T-helper 9 cell (primary cell): Measurements from ENCODE around the gene PUDP.

ENCODE experiments used
- DNase-seq: peaks from one replicate; pipeline ENCODE4 v3.0.0-alpha.2; 2020

Gene PUDP

GRCh38 chrX:7146703-7147412, 1.1 kb downstream of the PUDP start:
- no peak for DNase-seq

GRCh38 chrX:7146020-7146702, 1.8 kb downstream of the PUDP start:
- no peak for DNase-seq

- no peak for DNase-seq
Measured at GRCh38 chrX:7145454-7145853, 2.5 kb downstream of the PUDP start.

- DNase-seq = no peak
Measured at GRCh38 chrX:7143941-7144525, 3.9 kb downstream of the PUDP start.

DNA sequence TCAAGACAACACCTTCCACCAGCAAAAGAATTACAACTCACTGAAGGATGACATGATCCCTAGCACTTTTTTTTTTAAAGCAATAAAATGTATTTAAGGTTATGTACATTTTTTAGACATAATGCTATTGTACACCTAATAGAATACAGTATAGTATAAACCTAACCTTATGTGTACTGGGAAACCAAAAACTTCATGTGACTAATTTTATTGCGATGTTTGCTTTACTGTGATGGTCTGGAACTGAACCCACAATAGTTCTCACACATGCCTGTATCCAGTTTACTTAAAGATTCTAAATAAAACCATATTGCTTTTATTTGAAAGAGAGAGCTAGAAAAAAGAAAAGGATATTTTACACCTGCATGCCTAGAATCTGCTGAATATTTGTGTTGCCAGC, 4.9 kb downstream of the PUDP start:
- no peak for DNase-seq

- no peak for DNase-seq
Measured at GRCh38 chrX:7139202-7140081, 8.5 kb downstream of the PUDP start.

GRCh38 chrX:7134981-7135380, 13.0 kb downstream of the PUDP start:
- DNase-seq = no peak

DNA sequence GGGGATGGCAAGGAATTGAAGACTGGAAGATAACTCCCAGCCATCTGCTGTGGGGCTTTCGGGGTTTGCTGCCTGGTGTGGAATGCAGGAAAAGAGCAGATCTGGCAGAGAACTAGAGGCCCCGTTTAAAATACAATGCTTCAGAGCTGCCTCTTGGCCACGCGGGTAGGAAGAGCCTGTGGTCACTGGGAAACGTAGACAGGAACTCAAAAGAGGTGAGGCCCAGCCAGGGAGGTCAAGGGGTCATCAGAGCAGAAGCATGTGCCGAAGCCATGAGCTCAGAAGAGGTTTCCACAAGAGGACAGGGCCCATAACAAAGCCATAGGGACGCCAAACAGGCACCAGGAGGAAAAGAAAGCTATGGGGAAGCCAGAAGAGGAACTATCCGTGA, 14.9 kb downstream of the PUDP start:
- DNase-seq = no peak

DNA sequence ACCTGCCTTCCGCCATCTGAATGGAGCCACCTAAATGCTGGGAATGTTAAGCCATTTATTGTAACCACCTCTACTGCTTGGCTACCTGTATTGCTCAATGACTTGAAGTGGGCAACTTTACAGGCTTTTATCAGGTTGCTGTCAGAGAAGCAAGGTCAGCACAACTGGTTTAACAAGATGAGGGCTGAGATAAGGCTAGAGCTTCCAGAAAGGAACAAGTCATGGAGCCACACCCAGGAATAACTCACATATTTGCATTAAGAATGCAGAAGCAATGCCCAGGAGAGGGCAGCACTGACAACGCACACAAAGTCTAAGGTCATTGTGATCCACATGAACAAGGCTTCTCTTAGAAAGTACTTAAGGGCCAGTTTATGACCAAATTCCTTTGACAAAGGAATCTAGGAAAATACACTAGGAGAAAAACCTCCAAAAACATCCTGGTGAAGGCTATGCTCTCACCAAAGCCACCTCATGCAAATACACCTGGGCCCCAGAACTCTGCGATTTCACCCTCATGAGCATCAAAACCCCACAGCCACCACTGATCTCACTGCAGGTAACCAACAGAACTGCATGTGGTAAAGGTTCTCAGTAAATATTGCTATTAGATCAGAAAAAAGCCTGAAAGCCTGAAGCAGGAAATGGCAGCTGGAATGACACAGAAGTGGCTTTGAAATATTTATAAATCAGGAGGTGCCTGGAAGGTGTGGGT, 15.5 kb downstream of the PUDP start:
- no peak for DNase-seq

DNA sequence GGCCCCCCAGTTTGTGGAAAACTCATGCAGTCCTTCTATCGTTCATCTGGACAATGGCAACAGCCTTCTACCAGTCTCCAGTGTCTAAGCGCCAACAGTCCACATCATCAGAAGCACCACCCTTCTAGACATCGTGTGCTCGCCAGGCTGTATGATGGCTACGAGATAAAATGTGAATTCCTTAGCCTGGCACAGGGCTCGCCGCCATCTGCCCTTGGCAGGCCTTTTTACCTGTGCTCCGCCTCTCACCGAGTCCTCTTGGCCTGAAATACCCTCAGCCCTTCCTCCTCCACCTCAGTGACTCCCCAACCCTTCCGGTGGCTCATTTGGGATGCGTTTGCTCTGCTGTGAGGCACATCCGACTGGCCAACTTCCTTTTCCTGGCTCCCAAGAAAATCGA, 16.3 kb downstream of the PUDP start:
- DNase-seq = no peak

DNA sequence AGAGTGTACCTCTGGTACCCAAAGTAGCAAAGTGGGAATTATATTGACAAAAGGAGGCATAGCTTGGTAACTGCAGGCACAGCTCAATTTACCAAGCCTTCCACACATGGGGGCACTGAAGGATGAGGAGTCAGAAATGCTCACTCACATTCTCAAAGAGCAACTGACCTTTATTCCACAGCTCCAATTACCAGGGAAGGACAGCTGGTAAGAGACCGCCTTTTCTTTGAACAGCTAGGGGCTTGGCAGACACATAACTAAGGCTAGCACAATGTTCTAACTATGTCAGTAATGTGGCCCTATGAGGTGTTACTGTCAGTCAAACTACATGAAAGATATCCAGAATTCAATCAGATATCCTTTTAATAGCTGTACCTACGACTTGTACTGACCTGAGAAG, 20.9 kb downstream of the PUDP start:
- no peak for DNase-seq

DNA sequence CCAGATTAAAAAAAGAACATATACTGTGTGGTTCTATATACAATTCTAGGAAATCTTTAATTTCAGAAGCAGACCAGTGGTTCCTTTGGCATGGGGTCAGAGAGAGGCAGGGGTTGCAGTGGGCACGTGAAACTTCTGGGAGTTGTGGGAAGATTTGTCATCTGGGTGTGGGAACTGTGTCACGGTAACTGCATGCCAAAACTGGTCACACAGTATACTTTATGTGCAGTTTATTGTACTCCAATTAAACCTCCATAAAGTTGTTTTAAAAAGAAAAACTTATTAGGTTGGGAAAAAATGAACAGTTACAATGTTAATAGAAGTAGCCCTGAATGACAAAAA, 27.1 kb downstream of the PUDP start:
- no peak for DNase-seq

DNA sequence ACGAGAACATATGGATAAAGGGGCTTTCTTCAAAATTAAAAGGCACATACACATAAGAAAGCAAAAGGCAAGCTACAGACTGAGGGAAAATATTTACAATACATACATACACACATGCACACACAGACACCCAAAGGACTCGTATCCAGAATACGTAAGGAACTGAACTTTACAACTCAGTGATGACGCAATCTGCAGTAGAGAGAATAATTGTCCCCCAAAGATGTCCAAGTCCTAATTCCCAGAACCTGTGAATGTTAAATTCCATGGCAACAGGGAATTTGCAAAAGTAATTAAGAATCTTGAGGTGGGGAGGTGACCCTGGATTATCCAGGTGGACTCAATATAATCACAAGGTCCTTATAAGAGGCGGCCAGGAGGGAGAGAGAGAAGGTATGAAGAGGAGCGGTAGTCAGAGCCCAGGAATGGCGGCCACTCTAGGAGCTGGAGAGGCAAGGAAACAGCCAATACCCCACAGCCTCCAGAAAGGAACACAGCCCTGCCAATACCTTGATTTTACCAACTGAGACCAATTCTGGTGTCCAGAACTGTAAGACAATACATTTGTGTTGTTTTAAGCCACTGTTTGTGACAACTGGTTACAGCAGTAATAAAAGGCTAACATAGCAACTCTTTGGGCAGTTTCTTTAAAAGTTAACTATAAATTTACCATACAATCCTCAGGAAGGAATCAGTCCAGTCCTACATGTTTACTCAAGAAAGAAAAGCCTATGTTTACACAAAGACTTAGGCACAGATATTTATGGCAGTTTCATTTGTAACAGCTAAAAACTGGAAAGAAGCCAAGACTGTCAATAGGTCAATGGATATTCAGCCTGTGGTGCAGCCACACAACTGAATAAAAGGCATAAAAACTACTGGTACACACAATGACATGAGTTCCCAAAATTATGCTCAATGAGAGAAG, 27.7 kb downstream of the PUDP start:
- DNase-seq = no peak

DNA sequence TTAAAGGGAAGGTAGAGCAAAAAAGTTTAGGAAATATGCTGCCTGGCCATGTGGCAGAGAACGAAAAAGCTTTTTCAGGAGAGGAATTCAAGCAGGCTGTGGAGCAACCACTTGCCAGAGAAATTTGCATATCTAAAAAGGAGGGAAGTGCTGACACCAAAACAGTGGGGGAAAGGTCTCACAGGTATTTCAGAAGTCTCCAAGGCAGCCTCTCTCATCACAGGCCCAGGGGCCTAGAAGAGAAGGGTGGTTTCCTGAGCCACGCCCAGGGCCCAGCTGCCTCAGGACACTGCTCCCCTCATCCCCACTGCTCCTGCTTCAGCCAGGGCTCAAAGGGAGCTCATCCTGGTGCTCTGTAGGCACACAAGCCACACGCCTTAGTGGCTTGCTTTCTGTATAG, 30.4 kb downstream of the PUDP start:
- no peak for DNase-seq

DNA sequence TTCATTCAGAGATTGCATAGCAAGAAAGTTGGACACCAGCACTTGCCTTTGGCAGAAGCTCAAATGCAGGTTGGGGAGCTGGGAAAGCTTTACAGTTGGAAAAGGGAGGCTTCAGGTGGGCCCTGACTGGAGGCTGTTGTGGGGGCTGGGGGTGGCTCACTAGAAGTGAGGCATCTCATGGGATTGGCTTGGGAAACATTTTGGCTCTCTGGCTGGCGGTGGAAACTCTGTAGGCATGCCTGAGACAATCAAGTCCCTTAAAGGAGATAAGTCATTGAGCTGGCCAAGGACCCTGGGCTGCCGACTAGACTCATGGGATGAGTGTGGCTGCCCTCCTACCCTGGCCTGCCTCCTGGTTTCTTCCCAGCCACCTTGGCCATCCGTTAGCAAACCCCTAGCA, 31.9 kb downstream of the PUDP start:
- no peak for DNase-seq

- DNase-seq = no peak
Measured at GRCh38 chrX:7115557-7115956, 32.4 kb downstream of the PUDP start.

- DNase-seq = no peak
Measured at GRCh38 chrX:7112071-7112470, 35.9 kb downstream of the PUDP start.

DNA sequence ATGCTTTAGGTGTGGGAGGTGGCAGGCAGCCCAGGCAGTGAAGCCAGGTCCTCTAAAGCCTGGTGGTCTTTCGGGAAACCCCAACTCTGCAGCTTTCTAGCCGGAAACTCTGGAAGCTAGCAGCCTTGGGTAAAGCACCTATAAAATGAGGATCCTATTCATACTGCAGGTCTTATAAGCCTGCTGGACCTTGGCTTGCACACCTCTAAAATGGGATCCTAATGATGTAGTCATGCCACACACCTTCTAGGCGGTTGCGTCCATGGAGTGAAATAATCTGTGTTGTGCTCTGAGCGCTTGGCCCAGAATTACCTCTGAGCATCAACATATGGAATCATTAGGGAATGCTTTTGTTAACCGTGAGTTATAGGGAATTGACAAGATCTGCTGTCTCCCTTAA, 36.4 kb downstream of the PUDP start:
- DNase-seq = no peak

DNA sequence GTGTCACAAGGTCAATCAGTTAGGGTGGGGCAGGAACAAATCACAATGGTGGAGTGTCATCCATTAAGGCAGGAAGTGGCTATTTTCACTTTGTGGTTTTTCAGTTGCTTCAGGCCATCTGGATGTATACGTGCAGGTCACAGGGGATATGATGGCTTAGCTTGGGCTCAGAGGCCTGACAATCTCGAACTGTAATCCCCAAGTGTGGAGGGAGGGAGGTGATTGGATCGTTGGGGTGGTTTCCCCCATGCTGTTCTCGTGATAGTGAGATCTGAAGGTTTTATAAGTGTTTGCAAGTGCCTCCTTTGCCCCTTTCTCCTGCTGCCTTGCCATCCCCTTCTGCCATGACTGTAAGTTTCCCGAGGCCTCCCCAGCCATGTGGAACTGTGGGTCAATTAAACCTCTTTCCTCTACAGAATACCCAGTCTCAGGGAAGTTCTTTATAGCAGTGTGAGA, 37.1 kb downstream of the PUDP start:
- DNase-seq = no peak

DNA sequence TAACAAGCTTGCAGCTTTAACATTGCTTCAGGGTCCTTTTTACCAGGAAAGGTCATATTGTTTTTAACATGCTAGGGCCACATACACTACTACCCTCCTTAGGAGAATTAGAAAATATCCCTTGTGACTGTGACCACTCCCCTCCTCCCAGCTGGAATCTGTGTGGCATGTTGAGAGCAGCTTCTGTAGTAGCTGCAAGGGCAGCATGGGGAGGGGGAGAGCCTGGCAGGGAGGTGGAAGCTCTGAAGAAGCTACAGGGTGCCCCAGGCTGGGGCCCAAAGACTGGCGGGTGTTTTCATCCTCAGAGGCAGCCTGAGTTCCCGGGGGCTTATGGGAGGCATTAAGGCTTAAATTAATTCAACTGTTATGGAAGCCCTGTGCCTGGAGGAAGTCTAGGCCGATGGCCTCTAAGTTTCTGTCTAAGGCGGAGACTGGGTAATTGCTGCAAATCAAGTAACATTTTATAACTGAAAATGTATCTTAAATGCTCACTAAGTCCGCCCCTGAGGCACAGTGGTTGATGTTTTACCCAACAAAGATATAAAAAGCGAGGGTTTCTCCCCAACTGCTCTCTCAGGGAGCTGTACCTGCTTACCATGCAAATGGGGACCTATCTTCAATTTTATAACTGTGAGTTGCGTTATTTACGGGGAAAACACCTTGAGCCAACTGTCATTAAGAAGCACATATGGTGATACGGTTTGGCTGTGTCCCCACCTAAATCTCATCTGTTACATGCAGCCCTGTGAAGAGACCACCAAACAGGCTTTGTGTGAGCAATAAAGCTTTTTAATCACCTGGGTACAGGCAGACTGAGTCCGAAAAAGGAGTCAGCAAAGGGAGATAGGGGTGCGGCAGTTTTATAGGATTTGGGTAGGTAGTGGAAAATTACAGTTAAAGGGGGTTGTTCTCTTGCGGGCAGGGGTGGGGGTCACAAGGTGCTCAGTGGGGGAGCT, 37.8 kb downstream of the PUDP start:
- no peak for DNase-seq
